NCI-H2107 treated with DMSO at 0.1 percent for 48 hours (cell line): ENCODE data around the gene SBNO2.

Experiments
- DNase-seq: peaks from one replicate; lab custom pipeline; 2025; ENCODE audit not compliant: unreplicated experiment; lab: John Stamatoyannopoulos, UW

Gene SBNO2

GRCh38 chr19:1106841-1107660 is 67.0 kb downstream of the SBNO2 start:
- no peak for DNase-seq

GRCh38 chr19:1105873-1106840 is 67.9 kb downstream of the SBNO2 start:
- DNase-seq = no peak

GRCh38 chr19:1105008-1105872 is 68.8 kb downstream of the SBNO2 start:
- DNase-seq = no peak

GRCh38 chr19:1104311-1105007 is 69.6 kb downstream of the SBNO2 start:
- DNase-seq = no peak

- DNase-seq = peak; percentile 91
Measured at GRCh38 chr19:1103708-1104310, 70.3 kb downstream of the SBNO2 start, which contains the start of gene GPX4. GPX4 (plus strand) TSS chr19:1103994; CDS start chr19:1104044, 50 bp downstream.

GRCh38 chr19:1103132-1103707 is 70.8 kb downstream of the SBNO2 start:
- no peak for DNase-seq

GRCh38 chr19:1102407-1103131 is 71.5 kb downstream of the SBNO2 start:
- no peak for DNase-seq

GRCh38 chr19:1101337-1101698 is 72.8 kb downstream of the SBNO2 start:
- DNase-seq = no peak

- no peak for DNase-seq
Measured at GRCh38 chr19:1098177-1099051, 75.7 kb downstream of the SBNO2 start.

- DNase-seq = no peak
Measured at GRCh38 chr19:1097810-1098176, 76.3 kb downstream of the SBNO2 start.

GRCh38 chr19:1094978-1095701 is 78.9 kb downstream of the SBNO2 start, which contains the start of gene POLR2E:
POLR2E (minus strand) TSS chr19:1095375; CDS start chr19:1095315, 60 bp downstream.
- DNase-seq = peak; percentile 84

GRCh38 chr19:1094655-1094977 is 79.5 kb downstream of the SBNO2 start:
- no peak for DNase-seq

- no peak for DNase-seq
Measured at GRCh38 chr19:1093811-1094553, 80.1 kb downstream of the SBNO2 start.

GRCh38 chr19:1093330-1093729 is 80.7 kb downstream of the SBNO2 start:
- no peak for DNase-seq

- DNase-seq = no peak
Measured at GRCh38 chr19:1091544-1092175, 82.4 kb downstream of the SBNO2 start.
